Measurements from ENCODE around the gene POLR1D.

Gene POLR1D

DNA sequence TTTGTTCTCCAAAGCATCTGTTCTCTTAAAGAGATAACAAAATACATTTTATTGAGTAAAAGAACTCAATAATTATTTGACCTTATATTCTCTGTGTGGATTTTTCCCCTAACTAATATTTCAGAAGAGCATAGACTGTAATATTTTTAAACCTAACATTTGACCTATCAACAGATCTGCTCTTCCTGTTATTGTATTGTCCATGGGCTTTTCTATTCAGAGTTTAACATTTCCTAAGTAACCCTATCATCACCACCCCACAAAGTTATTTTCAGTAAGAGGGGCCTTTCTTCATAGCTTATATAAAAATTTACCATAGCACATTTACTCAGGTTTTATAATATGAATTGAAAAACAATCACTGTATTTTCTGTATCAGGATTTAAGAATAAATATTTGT is 17.5 kb downstream of the POLR1D start:
- DNase-seq (ENCODE audit: low spot score): no peak

DNA sequence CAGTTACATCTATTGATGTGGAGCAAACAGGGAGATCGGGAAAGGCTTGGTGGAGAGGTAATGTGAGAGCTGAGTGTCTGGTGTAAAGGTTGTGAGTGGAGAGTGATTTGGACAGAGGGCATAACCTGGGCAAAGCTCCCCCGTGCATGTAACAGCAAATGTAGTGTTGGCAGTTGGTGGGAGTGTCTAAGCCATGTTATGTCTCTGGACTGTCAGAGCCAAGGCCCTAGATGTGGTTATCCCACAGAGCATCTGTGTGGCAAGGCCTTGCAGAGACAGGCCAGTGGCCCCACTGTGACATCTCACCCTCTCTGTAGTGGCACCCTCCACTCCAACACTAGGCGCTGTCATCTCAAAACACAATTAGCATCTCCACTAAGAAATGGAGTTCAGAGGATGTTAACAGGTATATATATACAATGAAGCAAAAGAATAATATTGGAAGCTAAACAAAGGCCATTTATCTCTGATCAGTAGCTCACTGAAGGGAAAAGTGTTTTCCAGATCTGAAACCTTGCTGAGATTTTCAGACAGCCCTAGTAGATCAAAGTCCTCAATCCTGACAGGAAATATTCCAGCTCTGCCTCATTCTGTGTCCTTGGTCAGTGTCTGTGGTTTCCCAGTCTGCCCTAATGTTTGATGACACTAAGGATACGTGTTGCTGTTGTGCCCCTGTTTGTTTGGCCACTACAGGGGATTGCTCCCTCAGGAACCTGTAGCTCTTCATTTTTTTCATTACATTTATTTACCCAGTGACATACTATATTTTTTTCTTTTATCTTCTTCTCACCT is 20.2 kb downstream of the POLR1D start:
- DNase-seq (ENCODE audit: low spot score): no peak

DNA sequence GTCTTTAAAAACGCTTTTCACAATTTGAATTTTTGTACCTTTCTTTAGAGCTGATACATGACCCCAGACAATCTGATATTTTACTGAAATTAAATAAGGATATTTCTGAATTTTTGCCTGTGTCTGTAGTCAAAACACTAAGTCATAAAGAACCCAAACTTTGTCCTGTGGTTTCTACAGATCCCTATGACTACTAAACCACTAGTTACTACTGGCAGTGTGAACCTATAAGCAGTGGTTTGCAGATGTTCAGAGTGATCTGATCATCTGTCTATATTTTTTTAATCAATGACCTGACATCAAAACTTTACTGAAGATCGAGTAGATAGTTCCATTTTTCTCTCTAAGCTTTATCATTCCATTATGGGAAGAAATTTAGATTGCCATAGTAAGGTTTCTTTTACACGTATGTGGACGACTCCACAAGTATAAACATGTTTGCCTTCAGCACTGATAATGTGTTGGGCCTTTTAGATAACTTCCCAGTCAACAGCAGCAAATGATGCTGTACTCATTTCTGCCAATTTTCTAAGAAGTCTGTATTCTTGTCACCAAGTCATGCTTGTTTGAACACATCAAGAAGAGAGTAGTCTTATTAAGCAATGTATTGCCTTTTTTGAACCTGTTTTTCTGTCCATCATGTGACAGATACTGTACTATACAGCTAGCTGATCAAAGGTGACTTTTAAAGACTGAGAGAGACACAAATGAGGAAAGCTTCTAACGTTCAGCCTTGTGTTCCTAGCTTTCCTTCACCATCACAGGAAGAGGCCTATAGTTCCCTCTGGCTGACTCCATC is 21.8 kb downstream of the POLR1D start:
- DNase-seq (ENCODE audit: low spot score): no peak

DNA sequence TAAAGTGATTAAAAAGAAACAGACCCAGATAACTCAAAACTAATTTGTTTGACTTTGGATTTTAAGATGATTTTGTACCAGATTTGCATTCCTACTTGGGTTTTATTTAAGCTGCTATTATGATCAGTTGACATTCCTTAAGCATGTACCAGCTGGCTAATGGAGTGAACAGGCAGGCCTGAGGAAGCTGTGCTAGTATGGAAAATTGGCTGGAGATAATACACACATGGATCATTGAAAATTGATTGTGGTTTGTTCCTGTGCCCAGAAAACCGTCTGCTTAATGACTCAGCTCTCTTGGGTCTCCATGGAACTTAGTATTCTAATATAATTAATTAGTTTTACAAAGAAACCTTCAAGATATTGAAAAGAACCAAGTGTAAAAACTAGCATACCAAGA is 22.6 kb downstream of the POLR1D start:
- DNase-seq (ENCODE audit: low spot score): no peak

DNA sequence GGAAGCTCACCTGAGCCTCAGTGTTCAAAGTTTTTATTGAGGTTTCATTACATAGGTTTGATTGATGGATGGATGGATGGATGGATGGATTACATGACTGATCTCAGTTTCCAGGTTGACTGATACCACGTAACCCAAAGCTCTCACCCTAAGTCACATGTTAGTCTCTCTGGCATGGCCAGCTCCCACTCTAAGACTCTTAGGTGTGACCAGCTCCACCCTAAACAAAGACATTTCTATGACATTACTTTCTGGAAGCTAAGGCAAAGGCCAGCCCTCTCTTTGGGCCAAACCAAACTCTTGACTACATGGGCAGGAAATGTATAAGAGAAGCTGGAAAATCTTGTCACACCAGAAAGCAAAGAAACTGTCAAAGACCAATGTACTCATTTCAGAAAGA is 28.6 kb downstream of the POLR1D start:
- DNase-seq (ENCODE audit: low spot score): no peak

DNA sequence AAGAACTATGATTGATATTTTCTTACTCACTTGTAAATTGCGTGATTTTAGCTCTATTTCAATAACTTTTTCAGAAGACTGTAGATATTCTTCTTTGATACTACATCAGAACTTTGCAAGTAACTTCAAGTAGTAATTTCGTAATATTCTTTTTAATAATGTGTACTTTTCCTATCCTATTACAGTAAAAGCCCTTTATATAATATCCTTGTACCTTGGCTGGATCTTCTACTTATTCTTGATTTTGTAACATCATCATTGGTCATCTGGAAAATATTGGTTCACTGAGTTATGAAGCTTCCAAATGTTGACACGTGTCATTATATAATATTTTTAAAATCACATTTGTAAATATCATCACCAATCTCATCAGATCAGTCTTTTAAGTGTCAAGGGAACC is 32.4 kb downstream of the POLR1D start:
- DNase-seq (ENCODE audit: low spot score): no peak

DNA sequence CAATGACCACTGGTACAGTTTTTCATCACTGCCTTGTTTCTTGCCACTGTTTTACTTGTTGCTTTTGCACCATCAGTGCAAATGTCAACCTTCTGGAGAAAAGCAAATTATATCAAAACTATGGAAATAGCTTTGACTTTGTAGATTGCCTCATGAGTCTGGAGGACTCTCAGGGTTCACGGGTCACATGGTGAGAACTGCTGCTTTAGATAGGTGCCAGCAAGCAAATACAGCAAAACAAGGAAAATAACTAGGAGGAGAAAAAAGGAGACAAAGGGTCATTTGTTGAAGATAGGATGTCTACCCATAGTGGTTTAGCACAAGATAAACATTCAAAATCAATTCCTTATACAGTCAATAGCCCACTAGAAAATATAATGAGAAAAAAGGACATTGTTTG is 33.1 kb downstream of the POLR1D start:
- DNase-seq (ENCODE audit: low spot score): no peak

DNA sequence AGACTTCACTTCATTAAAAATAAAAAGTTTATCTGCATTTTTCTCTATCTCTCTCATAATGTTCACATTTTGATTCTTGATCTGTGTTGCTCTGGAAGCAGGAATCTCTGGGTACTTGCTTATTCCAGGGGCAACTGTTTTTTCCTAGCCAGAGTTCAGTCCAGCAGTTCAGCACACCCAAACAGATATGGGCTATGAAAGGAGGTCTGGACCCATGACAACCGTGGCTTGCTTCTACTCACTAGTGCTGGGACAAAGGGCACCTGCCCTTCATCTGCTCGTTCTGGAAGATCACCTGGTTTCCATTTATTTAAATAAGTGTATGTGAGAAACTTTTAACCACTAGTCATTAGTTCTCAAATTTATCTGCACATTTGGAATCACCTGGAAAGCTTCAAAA is 36.0 kb downstream of the POLR1D start:
- no peak for DNase-seq (ENCODE audit: low spot score)

DNA sequence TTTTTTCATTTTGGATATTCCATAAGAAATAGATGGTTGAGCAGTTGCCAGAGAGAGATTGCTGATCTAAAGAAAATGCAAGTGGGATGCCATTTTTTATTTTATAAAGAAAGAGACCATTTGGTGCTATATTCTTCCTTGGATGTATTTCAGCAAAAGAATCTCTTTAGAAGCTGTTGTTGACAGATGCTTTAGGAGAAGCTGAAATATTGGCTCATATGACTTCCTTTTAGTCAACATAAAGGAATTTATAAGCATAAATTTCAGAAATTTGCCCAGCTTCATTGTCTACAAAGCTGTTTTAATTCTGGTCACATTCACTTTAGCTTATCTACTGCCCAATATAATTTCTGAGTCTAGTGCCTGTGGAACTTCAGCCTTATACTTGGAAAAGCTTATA is 36.9 kb downstream of the POLR1D start:
- DNase-seq (ENCODE audit: low spot score): no peak

DNA sequence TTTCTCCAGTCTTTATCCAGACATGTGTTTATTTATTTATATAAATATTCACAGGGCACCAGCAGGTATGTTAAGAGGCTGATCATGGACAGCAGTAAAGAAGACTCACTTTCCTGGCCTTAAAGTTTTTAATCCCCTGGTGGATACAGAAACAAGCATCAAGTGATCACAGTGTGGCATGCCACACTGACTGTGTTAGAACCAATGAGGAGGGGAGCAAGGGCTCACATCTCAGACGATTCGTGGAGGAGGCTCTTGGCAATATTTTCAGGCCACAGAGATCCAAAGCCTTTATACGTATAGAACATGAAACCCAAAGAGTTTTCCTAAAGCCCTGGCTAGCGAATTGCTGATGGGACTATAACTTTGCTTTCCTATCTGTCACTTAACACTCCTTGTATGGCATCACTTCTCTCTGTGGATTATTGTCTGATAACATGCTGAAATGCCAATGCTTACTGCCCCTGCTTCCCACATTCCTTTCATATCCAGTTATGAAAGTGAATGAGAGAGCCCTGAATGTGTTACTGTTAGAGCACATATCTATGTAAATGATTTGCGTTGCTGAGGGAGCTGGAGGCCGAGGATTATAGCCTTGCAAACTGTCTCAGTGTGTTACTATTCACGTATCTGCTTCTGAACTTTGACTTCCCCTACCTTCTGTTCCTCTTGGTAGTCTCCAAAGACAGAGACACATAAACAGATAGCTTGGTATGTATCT is 37.6 kb downstream of the POLR1D start:
- no peak for DNase-seq (ENCODE audit: low spot score)

DNA sequence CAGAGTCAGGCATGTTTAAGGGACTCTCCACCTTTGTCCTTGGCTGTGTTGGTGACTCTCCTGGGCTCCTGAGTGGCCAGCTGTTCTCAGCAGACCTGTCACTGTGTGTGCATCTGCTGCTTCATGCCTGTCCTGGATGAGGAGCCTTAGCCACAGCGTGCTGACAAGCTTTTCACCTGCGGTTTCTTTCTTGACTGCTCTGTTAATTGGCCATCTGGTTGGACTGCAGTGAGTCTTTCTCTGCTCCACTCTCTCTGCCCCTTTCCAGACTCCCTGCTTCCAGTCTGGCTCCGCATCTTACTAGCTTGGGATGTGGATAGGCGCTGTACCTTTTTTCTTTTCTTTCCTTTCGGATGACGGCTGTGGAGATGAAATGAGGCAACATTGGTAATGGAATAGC is 38.8 kb downstream of the POLR1D start:
- DNase-seq (ENCODE audit: low spot score): no peak

DNA sequence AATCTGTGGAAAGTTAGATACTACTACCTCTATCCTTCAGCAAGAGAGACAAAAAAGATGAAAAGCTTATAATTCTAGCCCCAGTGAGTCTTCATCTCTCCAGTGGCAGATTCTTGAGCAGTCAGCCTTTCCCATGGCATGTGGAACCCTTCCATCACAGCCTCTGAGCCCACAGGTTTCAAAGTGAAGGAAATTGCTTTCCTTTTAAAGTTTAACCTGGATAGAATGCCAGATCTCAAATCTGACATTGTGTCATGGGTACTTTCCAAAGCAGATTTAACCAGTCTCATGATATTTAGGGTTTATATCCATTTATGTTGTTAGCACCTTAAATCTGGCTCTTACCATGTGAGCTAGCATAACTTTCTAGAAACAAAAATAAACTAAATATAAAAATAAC is 39.3 kb downstream of the POLR1D start:
- no peak for DNase-seq (ENCODE audit: low spot score)

DNA sequence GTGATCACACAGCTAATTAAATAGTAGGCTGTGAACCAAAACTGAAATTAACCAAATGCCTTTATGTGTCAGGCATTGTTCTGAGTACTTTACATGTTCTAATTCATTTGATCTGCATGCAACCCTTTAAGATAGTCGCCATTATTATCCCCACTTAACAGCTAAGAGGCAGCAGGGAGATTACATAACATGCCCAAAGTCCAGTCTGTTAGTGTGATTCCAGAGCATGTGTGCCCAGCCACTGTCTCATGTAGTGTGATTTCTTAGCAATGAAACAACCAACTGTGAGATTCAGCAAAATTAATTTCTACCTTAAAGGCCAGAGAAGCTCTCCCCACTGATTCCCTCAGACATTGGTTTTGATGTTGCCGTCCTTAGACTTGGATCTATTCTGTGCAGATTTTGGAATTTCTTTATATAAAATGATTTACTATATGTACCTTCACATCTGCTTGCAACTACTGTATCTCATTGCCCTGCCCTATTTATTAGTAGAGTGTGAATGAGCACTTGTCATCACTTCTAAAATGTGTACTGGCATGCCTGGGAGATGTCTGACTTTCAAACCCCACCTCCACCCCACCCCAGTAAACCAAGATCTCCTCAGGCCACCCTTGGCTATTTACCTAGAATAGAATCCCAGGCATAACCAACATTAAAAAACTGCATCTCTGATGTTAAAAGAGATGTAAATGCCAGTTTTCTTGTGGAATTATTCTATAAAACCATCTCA is 41.2 kb downstream of the POLR1D start:
- no peak for DNase-seq (ENCODE audit: low spot score)

DNA sequence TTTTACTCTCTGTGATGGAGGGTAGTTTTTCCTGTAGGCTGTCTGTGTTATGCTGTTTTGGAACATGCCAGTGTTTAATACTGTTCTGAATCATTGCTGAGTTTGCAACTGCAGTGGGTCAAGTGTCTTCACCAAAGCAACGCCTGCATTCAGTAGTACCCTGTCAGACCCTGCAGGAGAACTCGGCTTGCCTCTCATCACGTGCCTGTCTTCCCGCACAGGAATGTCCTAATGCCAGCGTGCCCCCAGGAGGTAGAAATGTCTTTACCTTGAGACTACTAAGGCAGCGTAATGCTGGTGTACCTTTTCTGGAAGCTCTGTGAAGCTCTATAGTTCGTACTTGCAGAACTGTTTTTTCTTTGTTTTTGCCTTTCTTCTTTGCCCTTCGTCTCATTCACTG is 42.3 kb downstream of the POLR1D start:
- DNase-seq (ENCODE audit: low spot score): no peak

DNA sequence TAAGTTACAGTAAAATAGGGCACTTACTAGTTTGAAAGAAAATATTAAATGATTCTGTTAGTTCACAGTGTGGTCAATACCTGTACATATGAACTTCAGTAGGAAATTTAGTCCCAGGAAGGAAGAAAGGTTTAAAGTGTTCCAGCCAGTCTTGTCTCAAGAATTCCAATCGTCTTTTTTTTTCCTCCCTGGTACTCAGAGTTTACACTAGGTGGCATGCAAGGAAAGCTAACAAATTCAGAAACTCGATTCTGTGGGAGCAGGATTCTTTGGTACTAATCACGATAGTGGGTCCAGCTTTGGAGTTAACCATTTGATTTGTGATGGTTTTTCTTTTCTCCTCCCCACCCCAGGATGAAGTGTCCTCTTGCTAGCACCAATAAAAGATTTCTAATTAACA is 43.6 kb downstream of the POLR1D start:
- no peak for DNase-seq (ENCODE audit: low spot score)

DNA sequence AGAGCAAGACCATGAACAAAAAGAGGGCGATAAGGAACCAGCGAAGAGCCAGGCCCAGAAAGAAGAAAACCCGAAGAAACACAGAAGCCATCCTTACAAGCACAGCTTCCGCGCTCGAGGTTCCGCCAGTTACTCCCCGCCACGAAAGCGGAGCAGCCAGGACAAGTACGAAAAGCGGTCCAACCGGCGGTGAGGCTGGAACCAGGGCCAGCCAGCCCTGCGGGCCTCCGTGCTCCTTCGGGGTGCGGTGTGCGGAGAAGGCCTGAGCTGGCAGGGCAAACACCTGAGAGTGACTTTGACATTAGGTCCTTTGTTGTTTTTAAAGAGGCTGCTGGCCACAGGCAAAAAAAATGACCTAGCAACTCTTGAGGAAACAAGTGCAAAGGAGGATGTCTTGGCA is 44.1 kb downstream of the POLR1D start:
- DNase-seq (ENCODE audit: low spot score): no peak

DNA sequence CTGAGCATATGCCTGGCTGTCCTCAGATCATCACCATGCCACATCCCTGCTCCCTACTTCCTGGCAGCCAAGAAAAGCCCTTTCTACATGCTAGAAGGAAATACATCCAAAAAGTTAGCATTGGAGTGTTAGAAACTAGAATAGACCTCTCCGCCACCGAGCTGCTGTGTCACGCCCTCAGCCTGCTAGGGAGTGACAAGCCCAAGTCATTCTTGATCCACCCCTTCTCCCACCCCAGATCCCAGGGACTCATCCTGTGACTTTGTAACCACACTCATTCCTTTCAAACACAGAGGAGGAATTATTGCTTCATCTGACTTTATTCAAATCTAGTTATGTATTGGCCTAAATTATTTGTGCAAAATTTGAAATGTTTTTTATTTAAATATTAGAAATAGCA is 45.3 kb downstream of the POLR1D start:
- DNase-seq (ENCODE audit: low spot score): no peak

DNA sequence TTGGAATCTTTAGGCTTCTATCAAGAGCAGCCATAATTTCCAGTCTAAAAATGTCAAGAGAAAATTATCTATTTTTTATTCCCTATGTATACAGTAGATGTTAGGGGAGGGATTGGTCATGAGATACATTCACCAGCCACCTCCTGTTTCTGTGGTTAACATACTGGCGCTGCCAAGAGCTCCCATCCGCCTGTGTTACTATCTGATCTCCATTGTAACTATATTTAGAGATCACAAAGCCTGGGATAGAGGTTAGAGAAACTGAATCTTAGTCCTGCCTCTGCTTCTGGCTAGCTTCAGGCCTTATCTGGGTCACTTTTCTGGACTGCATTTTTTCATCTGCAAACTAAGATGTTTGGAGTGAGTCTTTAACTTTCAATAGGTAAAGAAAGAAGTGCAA is 46.3 kb downstream of the POLR1D start:
- no peak for DNase-seq (ENCODE audit: low spot score)

DNA sequence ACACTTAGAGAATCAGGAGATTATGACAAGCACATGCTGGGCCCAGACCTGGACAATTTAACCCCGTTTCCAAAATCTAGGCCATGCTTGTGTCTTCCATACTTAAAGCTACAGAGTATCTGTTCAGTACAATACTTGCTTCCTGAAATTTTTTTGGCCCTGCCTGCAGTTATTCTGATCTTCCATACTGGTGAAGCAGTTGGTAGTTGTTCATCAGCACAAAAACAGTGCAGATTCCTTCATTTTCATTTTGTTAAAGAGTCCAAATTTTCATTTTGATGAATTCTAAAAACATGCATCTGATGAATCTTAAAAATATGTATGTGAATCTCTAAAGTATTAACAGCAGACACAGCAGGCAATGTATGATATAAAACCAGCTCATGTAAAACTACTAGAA is 49.2 kb downstream of the POLR1D start:
- no peak for DNase-seq (ENCODE audit: low spot score)

DNA sequence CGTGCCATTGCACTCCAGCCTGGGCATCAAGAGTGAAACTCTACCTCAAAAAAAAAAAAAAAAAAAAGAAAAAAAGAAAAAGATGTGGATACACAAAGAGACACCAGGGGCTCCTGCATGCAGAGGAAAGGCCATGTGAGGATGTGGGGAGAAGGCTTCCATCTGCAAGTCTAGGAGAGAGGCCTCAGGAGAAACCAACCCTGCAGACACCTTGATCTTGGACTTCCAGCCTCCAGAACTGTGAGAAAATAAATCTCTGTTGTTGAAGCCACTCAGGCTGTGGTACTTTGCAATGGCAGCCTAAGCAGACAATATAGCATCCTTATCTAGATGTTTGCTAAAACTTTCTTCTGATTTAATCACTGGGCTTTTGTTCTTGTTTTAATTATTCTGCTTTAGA is 50.3 kb downstream of the POLR1D start:
- no peak for DNase-seq (ENCODE audit: low spot score)
